Lower lobe of right lung (tissue), 2 donors: ENCODE results near the gene NOL6. TPM values are rescaled to one million over a fixed set of nuclear protein-coding genes. Genes with fewer than 3 reads are reported as not detected.
"Not testable (repeated sequence)": the region's sequence is repeated elsewhere in the genome, so short reads cannot be mapped to it uniquely, and the experiment has no call there.

Experiments used
- ATAC-seq, 2 donors: fragments of 200-7000 bp; cut with Tn5 transposase; one replicate each; pipeline ENCODE4 v1.9.1; 2020 to 2022; ENCODE audit warnings: mild to moderate bottlenecking in 2 of 2, moderate library complexity in 2 of 2
- DNase-seq: peaks from one replicate; pipeline ENCODE4 v3.0.0-alpha.2; 2020
- H3K27ac ChIP-seq: fragments of 200-600 bp; one replicate; pipeline ENCODE4 v1.8.0; 2022
- H3K27me3 ChIP-seq: fragments of 200-600 bp; one replicate; pipeline ENCODE4 v1.8.0; 2022; ENCODE audit warnings: low read depth
- H3K36me3 ChIP-seq: fragments of 200-600 bp; one replicate; pipeline ENCODE4 v1.8.0; 2022; ENCODE audit warnings: mild to moderate bottlenecking
- H3K4me1 ChIP-seq: fragments of 200-600 bp; one replicate; pipeline ENCODE4 v1.8.0; 2022
- H3K4me3 ChIP-seq: fragments of 200-600 bp; one replicate; pipeline ENCODE4 v1.8.0; 2022; ENCODE audit warnings: mild to moderate bottlenecking
- H3K9me3 ChIP-seq: fragments of 200-600 bp; one replicate; pipeline ENCODE4 v1.8.0; 2022
- intact Hi-C: fragments of 100-400 bp; cut with DNase I; formaldehyde crosslinking; loops from one replicate; pipeline ENCODE4 v1.11.0; 2022
- long read RNA-seq: library from polyadenylated mRNA; unstranded; transcript quantifications from one replicate; pipeline ENCODE4 v2.0.0, GENCODE V29; 2021
- total RNA-seq: library from RNA; stranded (reverse); fragmentation: NEBNext Ultra II Directional; extraction: Animal tissue kit (Norgen Biotek cat#: 25700); gene quantifications from one replicate; pipeline ENCODE4 v1.2.1, GENCODE V29; 2021
- TF ChIP-seq, protein P1 (sequence below): fragments of 200-600 bp; IDR thresholded peaks from one replicate; pipeline ENCODE4 v1.8.0; 2022; ENCODE audit warnings: antibody characterized with exemption, mild to moderate bottlenecking
- donor health status: DM: no; HTN: yes; CAD: no; lungs with severe emphysema.

NOL6 gene, protein sequence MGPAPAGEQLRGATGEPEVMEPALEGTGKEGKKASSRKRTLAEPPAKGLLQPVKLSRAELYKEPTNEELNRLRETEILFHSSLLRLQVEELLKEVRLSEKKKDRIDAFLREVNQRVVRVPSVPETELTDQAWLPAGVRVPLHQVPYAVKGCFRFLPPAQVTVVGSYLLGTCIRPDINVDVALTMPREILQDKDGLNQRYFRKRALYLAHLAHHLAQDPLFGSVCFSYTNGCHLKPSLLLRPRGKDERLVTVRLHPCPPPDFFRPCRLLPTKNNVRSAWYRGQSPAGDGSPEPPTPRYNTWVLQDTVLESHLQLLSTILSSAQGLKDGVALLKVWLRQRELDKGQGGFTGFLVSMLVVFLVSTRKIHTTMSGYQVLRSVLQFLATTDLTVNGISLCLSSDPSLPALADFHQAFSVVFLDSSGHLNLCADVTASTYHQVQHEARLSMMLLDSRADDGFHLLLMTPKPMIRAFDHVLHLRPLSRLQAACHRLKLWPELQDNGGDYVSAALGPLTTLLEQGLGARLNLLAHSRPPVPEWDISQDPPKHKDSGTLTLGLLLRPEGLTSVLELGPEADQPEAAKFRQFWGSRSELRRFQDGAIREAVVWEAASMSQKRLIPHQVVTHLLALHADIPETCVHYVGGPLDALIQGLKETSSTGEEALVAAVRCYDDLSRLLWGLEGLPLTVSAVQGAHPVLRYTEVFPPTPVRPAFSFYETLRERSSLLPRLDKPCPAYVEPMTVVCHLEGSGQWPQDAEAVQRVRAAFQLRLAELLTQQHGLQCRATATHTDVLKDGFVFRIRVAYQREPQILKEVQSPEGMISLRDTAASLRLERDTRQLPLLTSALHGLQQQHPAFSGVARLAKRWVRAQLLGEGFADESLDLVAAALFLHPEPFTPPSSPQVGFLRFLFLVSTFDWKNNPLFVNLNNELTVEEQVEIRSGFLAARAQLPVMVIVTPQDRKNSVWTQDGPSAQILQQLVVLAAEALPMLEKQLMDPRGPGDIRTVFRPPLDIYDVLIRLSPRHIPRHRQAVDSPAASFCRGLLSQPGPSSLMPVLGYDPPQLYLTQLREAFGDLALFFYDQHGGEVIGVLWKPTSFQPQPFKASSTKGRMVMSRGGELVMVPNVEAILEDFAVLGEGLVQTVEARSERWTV
- 27.6 TPM for total RNA-seq
- long read RNA-seq, full-length matches to known transcripts: 2 of 41 reads
- long read RNA-seq, partial matches to known transcripts: 38 of 41 reads
- long read RNA-seq, other reads (novel, unspliced or antisense): 1 of 41 reads

DNA sequence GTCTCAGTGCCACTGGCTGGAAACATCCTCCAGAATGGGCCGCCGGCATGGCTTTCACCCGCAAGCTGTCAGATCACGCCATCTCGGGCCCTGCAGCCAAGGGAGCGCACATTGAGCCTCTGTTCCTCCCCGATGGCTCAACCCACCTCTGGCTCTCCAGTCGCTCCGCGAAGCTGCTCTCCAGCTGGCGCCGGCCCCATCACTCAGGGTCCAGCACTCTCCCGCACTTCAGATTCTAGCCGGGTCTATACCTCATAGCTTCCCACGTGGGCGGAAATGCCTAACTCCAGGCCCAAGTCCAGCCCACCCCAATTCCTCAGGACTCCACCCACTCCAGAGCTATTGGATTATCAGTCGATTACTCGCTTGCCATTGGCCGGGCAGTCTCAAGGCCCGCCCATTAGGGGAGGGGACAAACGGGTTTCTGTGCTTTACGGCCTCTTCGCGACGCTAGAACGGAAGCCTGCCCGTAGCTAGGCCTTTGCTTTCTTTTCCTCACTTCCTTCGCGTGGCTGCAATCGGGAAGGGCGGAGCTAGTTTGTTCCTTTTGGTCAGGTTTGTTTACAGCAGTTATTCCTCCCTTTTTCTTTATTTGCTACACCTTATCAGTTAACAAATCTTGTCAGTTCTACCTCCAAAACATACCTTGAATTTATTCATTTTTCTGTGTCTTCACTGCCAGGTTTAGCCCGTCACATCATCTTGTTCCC lies at the start of gene NOL6:
Gene NOL6 (minus strand): TSS at position 282 of the 710 bp plus-strand sequence. CDS start 82 bp downstream, at position 200.
- Histone ChIP-seq H3K27ac (peak within 1 kb of the TSS; percentile 73), H3K9me3 (no peaks in the 10 kb centered on the region), H3K36me3 (peaks cover 38% of the 10 kb centered on the region), H3K4me3 (peak within 1 kb of the TSS; percentile 92), H3K27me3 (no peaks in the 10 kb centered on the region), H3K4me1 (peaks cover 19% of the 10 kb centered on the region)
- ATAC-seq (peak; percentile 100), DNase-seq (peak; percentile 97)
- TF ChIP-seq, protein P1, sequence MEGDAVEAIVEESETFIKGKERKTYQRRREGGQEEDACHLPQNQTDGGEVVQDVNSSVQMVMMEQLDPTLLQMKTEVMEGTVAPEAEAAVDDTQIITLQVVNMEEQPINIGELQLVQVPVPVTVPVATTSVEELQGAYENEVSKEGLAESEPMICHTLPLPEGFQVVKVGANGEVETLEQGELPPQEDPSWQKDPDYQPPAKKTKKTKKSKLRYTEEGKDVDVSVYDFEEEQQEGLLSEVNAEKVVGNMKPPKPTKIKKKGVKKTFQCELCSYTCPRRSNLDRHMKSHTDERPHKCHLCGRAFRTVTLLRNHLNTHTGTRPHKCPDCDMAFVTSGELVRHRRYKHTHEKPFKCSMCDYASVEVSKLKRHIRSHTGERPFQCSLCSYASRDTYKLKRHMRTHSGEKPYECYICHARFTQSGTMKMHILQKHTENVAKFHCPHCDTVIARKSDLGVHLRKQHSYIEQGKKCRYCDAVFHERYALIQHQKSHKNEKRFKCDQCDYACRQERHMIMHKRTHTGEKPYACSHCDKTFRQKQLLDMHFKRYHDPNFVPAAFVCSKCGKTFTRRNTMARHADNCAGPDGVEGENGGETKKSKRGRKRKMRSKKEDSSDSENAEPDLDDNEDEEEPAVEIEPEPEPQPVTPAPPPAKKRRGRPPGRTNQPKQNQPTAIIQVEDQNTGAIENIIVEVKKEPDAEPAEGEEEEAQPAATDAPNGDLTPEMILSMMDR: no peak
- intact Hi-C loops: no loop called here

DNA sequence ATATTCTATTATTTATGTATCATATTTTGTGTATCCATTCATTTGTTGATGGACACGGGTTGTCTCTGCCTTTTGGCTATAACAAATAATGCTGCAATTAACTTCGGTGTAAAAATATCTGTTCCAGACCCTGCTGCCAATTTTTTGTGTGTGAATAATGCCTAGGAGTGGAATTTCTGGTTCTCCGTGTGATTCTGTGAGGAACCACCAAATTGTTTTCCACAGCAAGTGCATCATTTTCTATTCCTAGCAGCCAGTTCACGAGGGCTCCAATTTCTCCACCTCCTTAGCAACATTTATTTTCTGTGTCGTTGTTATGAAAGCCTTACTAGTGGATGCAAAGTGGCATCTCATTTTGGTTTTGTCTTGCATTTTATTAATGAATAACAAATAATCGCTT lies 48.1 kb upstream of the NOL6 start:
- H3K36me3 ChIP-seq, H3K9me3 ChIP-seq, H3K27ac ChIP-seq, intact Hi-C loops, ATAC-seq, DNase-seq, H3K4me3 ChIP-seq: not testable (repeated sequence)
- Histone ChIP-seq H3K27me3 (peaks cover 41% of the 10 kb centered on the region), H3K4me1 (peaks cover 14% of the 10 kb centered on the region)

DNA sequence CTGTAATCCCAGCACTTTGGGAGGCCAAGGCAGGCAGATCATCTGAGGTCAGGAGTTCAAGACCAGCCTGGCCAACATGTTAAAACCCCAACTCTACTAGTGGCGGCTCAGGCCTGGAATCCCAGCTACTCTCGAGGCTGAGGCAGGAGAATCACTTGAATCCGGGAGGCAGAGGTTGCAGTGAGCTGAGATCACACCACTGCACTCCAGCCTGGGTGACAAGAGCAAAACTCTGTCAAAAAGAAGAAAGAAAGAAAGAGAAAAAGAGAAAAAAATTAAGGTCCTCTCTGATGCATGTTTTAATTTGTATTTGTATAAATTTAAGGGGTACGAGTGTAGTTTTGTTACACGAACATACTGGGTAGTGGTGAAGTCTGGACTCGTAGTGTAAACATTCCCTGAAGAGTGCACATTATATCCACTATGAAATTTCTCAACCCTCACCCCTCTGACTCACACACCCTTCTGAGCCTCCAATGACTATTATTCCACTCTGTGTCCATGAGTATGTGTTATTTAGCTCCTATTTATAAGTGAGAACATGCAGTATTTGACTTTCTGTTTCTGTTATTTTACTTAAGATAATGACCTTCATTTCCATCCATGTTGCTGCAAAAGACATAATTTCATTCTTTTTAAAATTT lies 44.3 kb upstream of the NOL6 start:
- DNase-seq, H3K27me3 ChIP-seq, H3K9me3 ChIP-seq, H3K27ac ChIP-seq, H3K4me1 ChIP-seq, intact Hi-C loops, H3K36me3 ChIP-seq, H3K4me3 ChIP-seq: not testable (repeated sequence)
- ATAC-seq: peak; percentile 54 to 65

DNA sequence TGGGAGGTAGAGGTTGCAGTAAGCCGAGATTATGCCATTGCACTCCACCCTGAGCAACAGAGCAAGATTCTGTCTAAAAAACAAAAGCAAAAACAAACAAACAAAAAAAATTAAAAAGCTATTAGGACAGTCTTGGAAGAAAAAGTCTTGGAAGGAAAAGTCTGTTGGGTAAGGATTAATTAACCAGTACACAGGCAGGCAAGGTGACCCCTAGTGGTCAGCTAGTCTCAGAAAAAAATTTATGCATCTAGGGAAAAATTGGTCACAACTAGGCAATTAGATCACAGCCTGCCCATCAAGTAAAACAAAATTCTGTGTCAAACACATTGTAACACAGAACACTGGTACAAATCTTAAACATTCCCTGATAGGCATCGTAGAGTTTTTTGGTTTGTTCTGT lies 43.6 kb upstream of the NOL6 start:
- DNase-seq: no peak
- intact Hi-C loops: no loop called here

DNA sequence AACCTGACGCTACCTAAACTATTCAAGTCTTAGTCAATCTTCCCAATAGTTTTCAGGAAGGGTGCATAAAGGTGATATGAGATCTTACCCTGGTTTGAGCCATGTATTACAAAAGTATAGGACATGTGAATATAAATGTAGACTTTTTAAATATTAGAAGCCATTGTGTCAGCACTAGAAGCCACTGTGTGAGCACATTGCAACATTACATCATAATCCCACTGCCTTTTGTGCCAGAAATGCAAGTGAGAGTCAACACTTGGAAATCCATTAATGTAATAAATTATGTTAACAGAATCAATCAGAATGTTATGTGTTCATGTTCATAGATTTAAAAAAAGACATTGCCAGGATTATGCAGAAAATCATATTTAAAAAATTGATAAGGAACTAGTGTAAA lies 42.7 kb upstream of the NOL6 start:
- H3K36me3 ChIP-seq, H3K27ac ChIP-seq, H3K9me3 ChIP-seq, H3K27me3 ChIP-seq, intact Hi-C loops, H3K4me1 ChIP-seq, DNase-seq, H3K4me3 ChIP-seq, ATAC-seq: not testable (repeated sequence)

More for the DNA sequence above, 43.6 kb upstream of the NOL6 start:
- H3K27ac ChIP-seq: no peak overlapping the region
- H3K9me3 ChIP-seq: no peaks in the 10 kb centered on the region
- H3K4me1 ChIP-seq: no peaks in the 10 kb centered on the region
- no peak overlapping the region for H3K4me3 ChIP-seq
- no peaks in the 10 kb centered on the region for H3K36me3 ChIP-seq
- peak; percentile 71 to 76 for ATAC-seq
- TF ChIP-seq, protein P1: peak; percentile 72
- H3K27me3 ChIP-seq: peaks cover 8% of the 10 kb centered on the region

DNA sequence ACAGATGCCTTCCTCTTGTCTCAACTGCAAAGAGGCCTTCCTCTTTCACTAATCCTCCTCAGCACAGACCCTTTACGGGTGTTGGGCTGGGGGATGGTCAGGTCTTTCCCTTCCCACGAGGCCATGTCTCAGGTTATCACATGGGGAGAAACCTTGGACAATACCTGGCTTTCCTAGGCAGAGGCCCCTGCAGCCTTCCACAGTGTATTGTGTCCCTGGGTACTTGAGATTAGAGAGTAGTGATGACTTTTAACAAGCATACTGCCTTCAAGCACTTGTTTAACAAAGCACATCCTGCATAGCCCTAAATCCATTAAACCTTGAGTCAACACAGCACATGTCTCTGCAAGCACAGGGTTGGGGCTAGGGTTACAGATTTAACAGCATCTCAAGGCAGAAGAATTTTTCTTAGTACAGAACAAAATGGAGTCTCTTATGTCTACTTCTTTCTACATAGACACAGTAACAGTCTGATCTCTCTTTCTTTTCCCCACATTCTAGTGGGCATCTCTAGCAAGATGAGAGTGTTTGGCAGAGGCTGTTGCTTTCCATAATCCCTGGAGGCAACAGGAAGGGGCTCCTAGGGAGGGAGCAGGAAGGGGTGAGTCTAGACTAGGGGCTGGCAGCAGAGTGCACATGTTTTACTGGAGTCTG lies 41.7 kb upstream of the NOL6 start:
- H3K9me3 ChIP-seq, H3K4me1 ChIP-seq, DNase-seq, ATAC-seq, H3K4me3 ChIP-seq, H3K27ac ChIP-seq, H3K27me3 ChIP-seq, intact Hi-C loops, H3K36me3 ChIP-seq: not testable (repeated sequence)

DNA sequence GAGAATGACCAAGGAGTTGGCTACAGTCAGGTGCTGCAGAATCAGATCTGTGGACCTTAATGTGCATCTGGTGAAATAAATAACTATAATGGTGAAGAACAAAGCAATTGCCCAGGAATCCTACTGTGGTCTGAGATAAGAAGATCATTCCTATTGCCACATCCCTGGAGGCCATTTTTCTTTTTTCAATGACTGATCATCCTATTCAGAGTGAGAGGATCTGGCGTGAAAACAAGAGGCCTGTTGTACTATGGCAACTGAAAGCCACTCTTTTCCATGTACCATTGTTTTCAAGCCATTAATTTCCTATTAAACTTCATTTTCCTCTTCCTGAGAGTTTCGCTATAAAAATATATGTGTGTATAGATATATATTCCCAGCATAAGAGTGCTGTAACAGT lies 38.8 kb upstream of the NOL6 start:
- DNase-seq, H3K4me1 ChIP-seq, H3K27me3 ChIP-seq, H3K9me3 ChIP-seq, H3K27ac ChIP-seq, H3K4me3 ChIP-seq, H3K36me3 ChIP-seq, intact Hi-C loops, ATAC-seq: not testable (repeated sequence)

DNA sequence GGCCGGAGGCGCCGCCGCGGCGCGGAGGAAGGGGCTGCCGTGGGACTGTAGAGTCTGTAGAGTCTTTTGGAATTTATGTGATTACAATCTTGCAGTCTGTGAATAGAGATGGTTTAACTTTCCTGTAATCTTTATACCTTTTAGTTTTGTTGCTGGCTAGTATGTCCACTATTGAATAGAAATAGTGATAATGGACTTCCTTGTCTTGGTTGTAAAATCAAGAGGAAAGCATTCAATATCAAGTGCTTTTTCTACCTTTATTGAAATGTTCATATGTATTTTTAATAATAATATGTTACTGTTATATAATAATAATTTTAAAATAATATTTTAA lies 37.4 kb upstream of the NOL6 start:
- H3K9me3 ChIP-seq, H3K36me3 ChIP-seq, intact Hi-C loops, H3K4me1 ChIP-seq, H3K27me3 ChIP-seq, ATAC-seq, DNase-seq: not testable (repeated sequence)
- Histone ChIP-seq H3K4me3 (peak overlapping the region; percentile 56), H3K27ac (peak overlapping the region; percentile 87)
